HepG2 (cell line): ENCODE results near the gene NPW. TPM values are rescaled to one million over a fixed set of nuclear protein-coding genes. Genes with fewer than 3 reads are reported as not detected.

Experiments
- CENPX ChIP-seq: sonication (generic); formaldehyde crosslinking; IDR thresholded peaks from 2 replicates; pipeline ENCODE4 v1.9.0; 2021; ENCODE audit warnings: mild to moderate bottlenecking, missing genetic modification reagents, moderate library complexity
- MATR3 ChIP-seq: sonication (generic); formaldehyde crosslinking; IDR thresholded peaks from 2 replicates; pipeline ENCODE4 v1.4.0; 2020; ENCODE audit warnings: missing genetic modification reagents
- NCOA2 ChIP-seq: sonication (generic); formaldehyde crosslinking; IDR thresholded peaks from 2 replicates; pipeline ENCODE4 v1.8.0; 2022; ENCODE audit warnings: inconsistent platforms
- TAF1 ChIP-seq: sonication (generic); formaldehyde crosslinking; IDR thresholded peaks from 2 replicates; pipeline ENCODE4 v1.4.0; 2020; ENCODE audit warnings: missing genetic modification reagents
- THAP11 ChIP-seq: IDR thresholded peaks from 2 replicates; pipeline ENCODE4 v1.6.1; 2016; ENCODE audit warnings: missing biosample characterization, missing genetic modification reagents
- TRIM24 ChIP-seq: sonication (generic); formaldehyde crosslinking; IDR thresholded peaks from 2 replicates; pipeline ENCODE4 v1.8.0; 2022; ENCODE audit warnings: mild to moderate bottlenecking, missing genetic modification reagents
- ZNF232 ChIP-seq: sonication (generic); formaldehyde crosslinking; IDR thresholded peaks from 2 replicates; pipeline ENCODE4 v1.4.0; 2020; ENCODE audit warnings: missing genetic modification reagents, borderline replicate concordance
- ZNF263 ChIP-seq: sonication (generic); formaldehyde crosslinking; IDR thresholded peaks from 2 replicates; pipeline ENCODE4 v1.4.0; 2020; ENCODE audit warnings: missing genetic modification reagents
- ZNF567 ChIP-seq: sonication (generic); formaldehyde crosslinking; IDR thresholded peaks from 2 replicates; pipeline ENCODE4 v1.8.1; 2023; ENCODE audit warnings: mild to moderate bottlenecking, missing genetic modification reagents, borderline replicate concordance
- ZNF574 ChIP-seq: sonication (generic); formaldehyde crosslinking; IDR thresholded peaks from 2 replicates; pipeline ENCODE4 v1.4.0; 2020; ENCODE audit warnings: missing genetic modification reagents
- ZNF720 ChIP-seq: sonication (generic); formaldehyde crosslinking; IDR thresholded peaks from 2 replicates; pipeline ENCODE4 v1.4.0; 2020; ENCODE audit warnings: missing genetic modification reagents
- polyA plus RNA-seq, 8 experiments: library from polyadenylated mRNA; depleted of rRNA in 3 of 8; stranded (reverse) in 7 of 8; unstranded in 1 of 8; fragments of >200 nt; fragmentation: Illumina TruSeq in 4 of 8; extraction: Trizol in 4 of 8; gene quantifications; 2 replicates each; pipeline versions ENCODE4 v1.2.1 to v1.2.3, GENCODE V29; 2011 to 2016; ENCODE audit warnings: low read depth in 4 of 8, missing spikeins in 1 of 8, mixed read lengths in 1 of 8; ENCODE audit not compliant: insufficient read depth in 1 of 8
- total RNA-seq, 5 experiments: library from RNA; depleted of rRNA; stranded (reverse); fragments of >200 nt; fragmentation: Illumina TruSeq; extraction: Trizol; gene quantifications; 2 replicates each; pipeline ENCODE4 v1.2.3, GENCODE V29; 2016; ENCODE audit warnings: low read depth in 1 of 5
- TF ChIP-seq, protein P1 (sequence below): sonication (generic); formaldehyde crosslinking; IDR thresholded peaks from 2 replicates; pipeline ENCODE4 v1.9.0; 2021; ENCODE audit warnings: missing genetic modification reagents, mild to moderate bottlenecking, borderline replicate concordance

Gene NPW
- total and polyA plus RNA-seq, 2 of the 13 experiments (the other 11 are each of a cell fraction or from before 2014, with no cell fraction given) = 0.24 to 0.97 TPM

DNA sequence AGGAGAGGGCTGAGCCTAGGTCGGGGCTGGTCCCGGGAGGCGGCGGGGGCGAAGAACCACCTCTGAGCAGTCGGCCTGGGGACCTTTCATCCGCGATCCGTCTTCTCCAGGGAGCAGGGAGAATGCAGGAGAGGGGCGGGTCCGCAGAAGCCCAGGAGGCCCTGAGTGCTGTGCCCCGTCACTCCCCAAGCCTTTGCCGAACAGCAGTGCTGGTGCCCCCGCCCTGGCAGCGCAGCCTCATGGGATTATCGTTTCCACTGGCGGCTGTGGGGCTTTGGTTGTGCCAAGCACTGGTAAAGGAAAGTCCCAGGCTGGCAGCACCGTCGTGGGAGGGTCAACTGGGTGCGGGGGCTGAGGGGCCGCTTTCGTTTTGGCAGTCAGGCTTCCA lies 47.1 kb upstream of the NPW start (continued):
- TF ChIP-seq CENPX (CRISPR knock-in tag) (no peak), ZNF232 (CRISPR knock-in tag) (no peak), MATR3 (CRISPR knock-in tag) (no peak), THAP11 (CRISPR knock-in tag) (no peak), ZNF567 (no peak), TAF1 (CRISPR knock-in tag) (no peak), ZNF263 (CRISPR knock-in tag) (peak; percentile 15; the same call in 1 of the 2 replicates), TRIM24 (no peak), ZNF574 (no peak), ZNF720 (CRISPR knock-in tag) (no peak), NCOA2 (no peak)
- TF ChIP-seq, protein P1, sequence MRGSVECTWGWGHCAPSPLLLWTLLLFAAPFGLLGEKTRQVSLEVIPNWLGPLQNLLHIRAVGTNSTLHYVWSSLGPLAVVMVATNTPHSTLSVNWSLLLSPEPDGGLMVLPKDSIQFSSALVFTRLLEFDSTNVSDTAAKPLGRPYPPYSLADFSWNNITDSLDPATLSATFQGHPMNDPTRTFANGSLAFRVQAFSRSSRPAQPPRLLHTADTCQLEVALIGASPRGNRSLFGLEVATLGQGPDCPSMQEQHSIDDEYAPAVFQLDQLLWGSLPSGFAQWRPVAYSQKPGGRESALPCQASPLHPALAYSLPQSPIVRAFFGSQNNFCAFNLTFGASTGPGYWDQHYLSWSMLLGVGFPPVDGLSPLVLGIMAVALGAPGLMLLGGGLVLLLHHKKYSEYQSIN = no peak
